IPS DF 4.7 (cell line): ENCODE data around the gene RTRAF.

Experiments
- DNase-seq: peaks from one replicate; pipeline ENCODE4 v3.0.0-alpha.2; 2013; ENCODE audit warnings: low spot score; ENCODE audit errors: extremely low read depth

Gene RTRAF

GRCh38 chr14:51993285-51993920 is 4.1 kb downstream of the RTRAF start:
- no peak for DNase-seq

GRCh38 chr14:51996148-51996746 is 6.9 kb downstream of the RTRAF start:
- DNase-seq: no peak

GRCh38 chr14:51998348-51998747 is 9.0 kb downstream of the RTRAF start:
- no peak for DNase-seq

- no peak for DNase-seq
Observed at GRCh38 chr14:51999084-51999483, 9.7 kb downstream of the RTRAF start.

- DNase-seq: no peak
Observed at GRCh38 chr14:52000019-52000582, 10.8 kb downstream of the RTRAF start.

- no peak for DNase-seq
Observed at GRCh38 chr14:52000696-52001095, 11.3 kb downstream of the RTRAF start.

- DNase-seq: no peak
Observed at GRCh38 chr14:52002542-52002941, 13.2 kb downstream of the RTRAF start.

GRCh38 chr14:52003324-52003723 is 14.0 kb downstream of the RTRAF start:
- no peak for DNase-seq

GRCh38 chr14:52005625-52006024 is 16.3 kb downstream of the RTRAF start:
- no peak for DNase-seq

- no peak for DNase-seq
Observed at GRCh38 chr14:52006361-52006760, 17.0 kb downstream of the RTRAF start.

- DNase-seq: no peak
Observed at GRCh38 chr14:52007211-52007610, 17.9 kb downstream of the RTRAF start.

GRCh38 chr14:52007637-52008036 is 18.3 kb downstream of the RTRAF start:
- no peak for DNase-seq

GRCh38 chr14:52008136-52008535 is 18.8 kb downstream of the RTRAF start:
- no peak for DNase-seq

GRCh38 chr14:52010173-52010693 is 20.9 kb downstream of the RTRAF start:
- DNase-seq: no peak

- no peak for DNase-seq
Observed at GRCh38 chr14:52011523-52011922, 22.2 kb downstream of the RTRAF start.

- DNase-seq: no peak
Observed at GRCh38 chr14:52012635-52013034, 23.3 kb downstream of the RTRAF start.

GRCh38 chr14:52013984-52014600 is 24.7 kb downstream of the RTRAF start:
- DNase-seq: no peak

- DNase-seq: no peak
Observed at GRCh38 chr14:52014601-52015267, 25.4 kb downstream of the RTRAF start.

- DNase-seq: peak; percentile 30
Observed at GRCh38 chr14:52015411-52016030, 26.2 kb downstream of the RTRAF start.

- no peak for DNase-seq
Observed at GRCh38 chr14:52018252-52018651, 28.9 kb downstream of the RTRAF start.

GRCh38 chr14:52018970-52019369 is 29.6 kb downstream of the RTRAF start:
- no peak for DNase-seq
